Mononuclear cell (primary cell): Measurements from ENCODE around the gene TAF1C. TPM values are rescaled to one million over a fixed set of nuclear protein-coding genes. Genes with fewer than 3 reads are reported as not detected.
"Not testable (repeated sequence)": the region's sequence is repeated elsewhere in the genome, so short reads cannot be mapped to it uniquely, and the experiment has no call there.

Experiments used
- H3K27me3 ChIP-seq: 2 replicates; pipeline ENCODE4 v1.6.0; 2011; ENCODE audit warnings: low read length, control low read depth; ENCODE audit not compliant: insufficient read depth
- H3K4me1 ChIP-seq: 2 replicates; pipeline ENCODE4 v1.5.1; 2011; ENCODE audit warnings: mild to moderate bottlenecking, low read length, control low read depth; ENCODE audit not compliant: insufficient read depth
- H3K4me3 ChIP-seq: 2 replicates; pipeline ENCODE4 v1.5.1; 2011; ENCODE audit warnings: mild to moderate bottlenecking, low read length, moderate library complexity
- H3K9me3 ChIP-seq: 2 replicates; pipeline ENCODE4 v1.5.1; 2011; ENCODE audit warnings: low read depth, mild to moderate bottlenecking, control low read depth, low read length
- total RNA-seq: library from RNA; depleted of rRNA; stranded (reverse); fragments of >200 nt; gene quantifications from one replicate; pipeline ENCODE4 v1.2.3, GENCODE V29; 2012

TAF1C gene
- total RNA-seq, 1 donor, result 21.3 TPM

DNA sequence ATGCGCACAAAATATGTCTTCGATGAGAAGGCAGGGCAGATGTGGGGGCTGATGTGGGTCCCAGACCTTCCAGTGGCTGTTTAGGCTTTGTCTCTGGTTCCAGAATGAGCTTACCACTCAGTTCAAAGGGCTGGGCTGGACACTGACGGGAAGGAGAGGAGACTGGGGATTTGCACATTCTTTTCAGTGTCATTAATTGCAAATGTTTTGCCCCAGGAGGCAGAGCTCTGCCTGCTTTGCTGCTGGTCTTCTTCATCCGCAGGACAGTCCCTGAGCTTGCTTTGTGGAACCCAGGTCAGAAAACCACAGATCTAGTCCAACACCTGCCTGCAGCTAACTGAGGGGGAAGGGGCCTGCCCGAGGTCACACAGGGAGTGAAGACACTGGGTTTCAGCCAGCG lies 32.1 kb upstream of the TAF1C start:
- no peak overlapping the region for H3K4me3 ChIP-seq
- no peaks in the 10 kb centered on the region for H3K27me3 ChIP-seq
- no peaks in the 10 kb centered on the region for H3K4me1 ChIP-seq
- H3K9me3 ChIP-seq, result no peaks in the 10 kb centered on the region

DNA sequence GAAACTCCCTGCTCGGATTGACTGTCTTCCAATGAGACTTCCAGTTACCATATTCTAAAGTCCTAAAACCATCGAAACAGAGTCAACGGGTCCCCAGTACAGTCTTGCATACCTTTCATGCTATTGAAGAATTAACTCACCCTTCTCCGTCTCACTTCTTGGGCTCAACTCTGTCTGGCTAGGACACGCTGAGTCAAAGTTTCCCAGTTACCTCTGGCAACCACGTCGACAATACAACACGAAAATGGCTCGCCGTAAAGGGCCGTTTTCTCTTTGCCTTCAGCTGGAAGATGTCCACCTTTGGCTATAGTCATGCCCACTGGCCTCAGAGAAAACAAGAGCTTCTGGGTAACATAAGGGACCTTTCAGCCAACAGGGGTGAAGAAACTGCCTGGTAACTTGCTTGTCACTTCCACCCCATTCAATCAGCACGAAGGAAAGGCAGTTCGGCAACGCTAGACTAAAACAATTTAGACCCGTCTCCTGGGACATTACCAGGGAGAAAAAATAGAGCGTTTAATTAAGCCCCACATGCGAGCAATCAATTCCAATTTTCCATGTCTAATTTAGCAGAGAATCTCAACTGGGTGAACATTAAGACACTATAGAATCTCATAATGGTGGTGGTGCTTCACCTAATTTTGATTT lies 31.4 kb upstream of the TAF1C start:
- Histone ChIP-seq H3K4me3 (no peak overlapping the region), H3K4me1 (no peaks in the 10 kb centered on the region), H3K9me3 (no peaks in the 10 kb centered on the region), H3K27me3 (no peaks in the 10 kb centered on the region)

GRCh38 chr16:84216144-84216543 lies 29.3 kb upstream of the TAF1C start:
- H3K27me3 ChIP-seq, H3K4me3 ChIP-seq, H3K9me3 ChIP-seq, H3K4me1 ChIP-seq: not testable (repeated sequence)

- H3K9me3 ChIP-seq, result no peaks in the 10 kb centered on the region
- no peaks in the 10 kb centered on the region for H3K4me1 ChIP-seq
- no peaks in the 10 kb centered on the region for H3K27me3 ChIP-seq
- no peak overlapping the region for H3K4me3 ChIP-seq
Observed at GRCh38 chr16:84215531-84215930, 28.7 kb upstream of the TAF1C start.

DNA sequence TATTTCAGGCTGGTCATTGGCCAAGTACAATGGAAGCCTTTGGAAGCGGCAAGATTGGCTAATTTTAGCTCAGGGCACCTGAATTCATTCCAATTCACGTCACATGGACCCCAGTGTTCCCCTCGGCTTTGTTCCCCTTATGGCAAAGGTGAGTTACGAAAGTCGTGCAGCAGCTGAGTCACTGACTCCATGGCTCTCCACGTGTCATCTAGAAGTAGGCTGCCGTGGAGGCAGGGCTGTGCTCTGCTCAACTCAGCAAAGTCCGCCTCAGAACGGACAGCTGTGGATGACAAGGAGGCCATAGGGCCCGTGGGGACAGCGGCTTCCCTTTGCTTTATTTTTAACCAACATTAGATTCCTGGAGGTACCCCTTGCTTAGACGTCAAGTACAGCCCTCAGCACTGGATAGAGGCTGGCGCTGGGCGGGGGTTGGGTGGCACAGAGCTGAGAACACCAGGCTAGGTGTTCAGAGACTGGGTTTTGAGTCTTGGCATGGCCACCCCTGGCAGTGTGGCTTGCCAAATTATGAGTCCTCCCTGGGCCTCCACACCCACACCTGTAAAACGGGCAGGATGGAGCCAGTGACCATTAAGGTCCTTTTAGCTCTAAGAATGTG lies 27.7 kb upstream of the TAF1C start:
- no peak overlapping the region for H3K4me3 ChIP-seq
- no peaks in the 10 kb centered on the region for H3K9me3 ChIP-seq
- H3K4me1 ChIP-seq, result no peaks in the 10 kb centered on the region
- H3K27me3 ChIP-seq, result no peaks in the 10 kb centered on the region

DNA sequence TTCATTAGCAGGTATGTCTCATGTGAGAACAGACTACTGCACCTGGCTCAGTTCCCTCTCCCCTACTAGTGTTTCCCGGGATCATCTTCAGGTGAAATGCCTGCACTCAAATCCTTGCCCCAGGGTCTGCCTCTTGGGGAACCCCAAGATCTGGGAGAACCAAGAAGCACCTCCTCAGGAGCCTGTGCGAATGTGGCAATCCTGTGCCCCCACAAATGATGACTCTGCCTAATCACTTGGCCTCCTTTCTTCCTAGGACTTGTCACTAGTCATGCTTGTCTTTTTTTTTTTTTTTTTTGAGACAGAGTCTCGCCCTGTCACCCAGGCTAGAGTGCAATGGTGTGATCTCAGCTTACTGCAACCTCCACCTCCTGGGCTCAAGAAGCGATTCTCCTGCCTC lies 25.8 kb upstream of the TAF1C start:
- no peaks in the 10 kb centered on the region for H3K27me3 ChIP-seq

GRCh38 chr16:84212154-84212553 lies 25.3 kb upstream of the TAF1C start:
- H3K4me1 ChIP-seq, result no peaks in the 10 kb centered on the region

More for the DNA sequence above, 25.8 kb upstream of the TAF1C start:
- H3K4me3 ChIP-seq, result no peak overlapping the region
- no peaks in the 10 kb centered on the region for H3K9me3 ChIP-seq
- H3K4me1 ChIP-seq, result no peaks in the 10 kb centered on the region

DNA sequence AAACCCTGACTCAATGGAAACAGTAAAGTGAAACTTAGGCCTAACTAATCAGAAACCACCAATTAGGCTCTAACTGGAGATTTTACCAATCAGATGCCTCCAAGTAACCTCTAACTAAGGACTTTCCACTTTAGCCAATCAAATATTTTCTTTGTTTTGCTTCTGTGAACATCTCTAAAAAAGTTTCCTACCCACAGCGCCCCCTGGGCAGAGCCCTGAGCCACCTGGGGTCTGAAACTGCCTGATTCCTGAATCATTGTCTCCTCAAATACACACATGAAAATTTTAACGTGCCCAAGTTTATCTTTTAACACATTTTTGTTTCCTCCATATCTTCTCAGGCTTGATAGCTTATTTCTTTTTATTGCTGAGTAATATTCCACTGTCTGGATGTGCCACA lies 23.1 kb upstream of the TAF1C start:
- Histone ChIP-seq H3K9me3 (no peaks in the 10 kb centered on the region), H3K27me3 (no peaks in the 10 kb centered on the region), H3K4me3 (no peak overlapping the region), H3K4me1 (no peaks in the 10 kb centered on the region)

More at GRCh38 chr16:84212154-84212553, 25.3 kb upstream of the TAF1C start:
- Histone ChIP-seq H3K9me3 (no peaks in the 10 kb centered on the region), H3K4me3 (no peak overlapping the region), H3K27me3 (no peaks in the 10 kb centered on the region)

DNA sequence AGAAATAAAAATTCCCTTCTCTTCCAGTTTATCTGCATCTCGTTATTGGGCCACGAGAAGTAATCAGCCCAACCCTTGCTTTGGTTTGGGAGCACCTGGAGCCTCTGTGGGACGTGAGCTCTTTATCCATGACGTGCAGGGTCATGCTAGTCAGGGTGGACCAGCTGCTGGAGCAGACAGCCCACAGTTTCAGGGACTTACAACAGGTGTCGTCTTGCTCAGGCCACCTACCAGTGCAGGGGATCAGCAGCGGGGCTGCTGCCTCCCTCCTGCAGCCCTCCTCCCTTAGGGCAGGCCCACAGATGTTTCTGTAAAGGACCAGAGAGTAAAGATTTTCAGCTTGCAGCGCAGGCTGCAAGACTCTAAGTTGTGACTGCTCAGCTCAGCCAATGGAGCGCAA lies 21.0 kb upstream of the TAF1C start:
- Histone ChIP-seq H3K4me1 (no peaks in the 10 kb centered on the region), H3K4me3 (no peak overlapping the region), H3K27me3 (no peaks in the 10 kb centered on the region), H3K9me3 (no peaks in the 10 kb centered on the region)

- H3K4me1 ChIP-seq, result no peaks in the 10 kb centered on the region
Observed at GRCh38 chr16:84207251-84207650, 20.4 kb upstream of the TAF1C start.

DNA sequence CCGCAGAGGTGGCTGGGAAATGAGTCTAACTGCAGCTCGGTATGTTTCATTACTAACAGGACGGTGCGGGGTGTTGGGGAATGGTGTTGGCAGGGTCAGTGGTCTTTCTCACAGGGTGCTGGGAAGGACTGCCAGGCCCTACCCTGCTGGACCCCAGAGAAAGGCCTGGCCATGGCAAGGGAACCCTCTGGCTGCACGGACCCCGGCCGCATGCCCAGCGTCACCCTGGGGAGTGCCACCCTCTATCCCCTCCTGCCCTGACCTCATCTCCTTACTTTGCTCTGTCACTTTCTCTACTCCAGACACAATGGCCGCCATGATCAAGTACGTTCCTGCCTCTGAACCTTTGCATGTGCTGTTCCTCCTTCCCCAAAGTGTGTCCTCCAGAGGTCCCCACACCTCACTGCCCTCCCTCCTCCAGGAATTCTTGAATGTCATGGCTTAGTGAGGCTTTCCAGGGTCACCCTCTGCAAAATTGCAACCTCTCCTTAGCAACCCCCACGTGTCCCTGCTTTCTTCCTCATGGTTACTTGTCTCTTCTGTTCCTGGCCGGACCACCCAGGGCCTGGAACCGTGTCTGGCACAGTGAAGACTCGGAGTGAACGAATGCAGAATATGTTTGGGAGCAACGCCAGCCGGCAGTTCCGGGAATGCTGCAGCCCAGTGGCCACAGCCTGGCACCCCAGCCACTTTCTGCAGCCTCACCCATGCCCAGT lies 19.3 kb upstream of the TAF1C start:
- Histone ChIP-seq H3K4me1 (no peaks in the 10 kb centered on the region), H3K9me3 (no peaks in the 10 kb centered on the region), H3K4me3 (no peak overlapping the region), H3K27me3 (no peaks in the 10 kb centered on the region)

More at GRCh38 chr16:84207251-84207650, 20.4 kb upstream of the TAF1C start:
- Histone ChIP-seq H3K9me3 (no peaks in the 10 kb centered on the region), H3K4me3 (no peak overlapping the region), H3K27me3 (no peaks in the 10 kb centered on the region)

DNA sequence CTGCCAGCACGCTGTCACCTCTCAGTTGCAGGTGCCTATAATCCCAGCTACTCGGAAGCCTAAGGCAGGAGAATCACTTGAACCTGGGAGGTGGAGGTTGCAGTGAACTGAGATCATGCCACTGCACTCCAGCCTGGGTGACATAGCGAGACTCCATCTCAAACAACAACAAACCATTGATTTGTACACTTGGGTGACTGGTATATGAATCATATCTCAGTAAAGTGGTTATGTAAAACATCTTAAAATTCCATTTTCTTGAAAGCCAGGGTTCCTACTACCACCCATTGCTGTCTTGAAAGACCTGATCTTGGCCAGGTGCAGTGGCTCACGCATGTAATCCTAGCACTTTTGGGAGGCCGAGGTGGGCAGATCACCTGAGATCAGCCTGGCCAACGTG lies 18.3 kb upstream of the TAF1C start:
- H3K27me3 ChIP-seq, H3K9me3 ChIP-seq, H3K4me1 ChIP-seq, H3K4me3 ChIP-seq: not testable (repeated sequence)

DNA sequence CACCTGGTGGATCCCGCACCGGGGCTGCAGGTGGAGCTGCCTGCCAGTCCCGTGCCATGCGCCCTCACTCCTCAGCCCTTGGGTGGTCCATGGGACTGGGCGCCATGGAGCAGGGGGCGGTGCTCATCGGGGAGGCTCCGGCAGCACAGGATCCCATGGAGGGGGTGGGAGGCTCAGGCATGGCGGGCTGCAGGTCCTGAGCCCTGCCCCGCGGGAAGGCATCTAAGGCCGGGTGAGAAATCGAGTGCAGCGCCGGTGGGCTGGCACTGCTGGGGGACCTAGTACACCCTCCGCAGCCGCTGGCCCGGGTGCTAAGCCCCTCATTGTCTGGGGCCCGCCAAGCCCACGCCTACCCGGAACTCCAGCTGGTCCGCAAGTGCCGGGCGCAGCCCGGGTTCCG lies 17.7 kb upstream of the TAF1C start:
- not testable (repeated sequence) for H3K9me3 ChIP-seq, H3K27me3 ChIP-seq, H3K4me1 ChIP-seq, H3K4me3 ChIP-seq

DNA sequence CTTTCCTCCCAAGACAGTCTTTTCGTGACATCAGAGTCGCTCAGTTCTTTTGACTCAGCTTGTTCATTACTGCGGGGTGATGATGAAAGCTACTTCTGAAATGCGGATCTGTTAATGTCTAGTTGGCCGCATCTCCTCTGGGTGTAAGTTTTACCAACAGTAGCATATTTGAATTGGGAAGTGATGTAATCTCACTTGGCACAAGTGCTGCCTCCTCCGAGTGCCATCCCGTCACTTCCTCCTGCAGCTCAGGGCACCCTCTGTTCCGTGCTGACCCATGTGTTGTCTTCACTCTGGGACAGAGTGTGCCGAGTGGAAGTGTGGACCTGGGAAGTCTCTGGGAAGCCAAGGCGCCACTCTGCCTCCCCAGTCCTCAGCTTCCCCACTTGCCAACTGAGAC lies 13.0 kb upstream of the TAF1C start:
- no peak overlapping the region for H3K4me3 ChIP-seq
- peaks cover 8% of the 10 kb centered on the region for H3K4me1 ChIP-seq
- H3K27me3 ChIP-seq, result no peaks in the 10 kb centered on the region
- no peaks in the 10 kb centered on the region for H3K9me3 ChIP-seq

DNA sequence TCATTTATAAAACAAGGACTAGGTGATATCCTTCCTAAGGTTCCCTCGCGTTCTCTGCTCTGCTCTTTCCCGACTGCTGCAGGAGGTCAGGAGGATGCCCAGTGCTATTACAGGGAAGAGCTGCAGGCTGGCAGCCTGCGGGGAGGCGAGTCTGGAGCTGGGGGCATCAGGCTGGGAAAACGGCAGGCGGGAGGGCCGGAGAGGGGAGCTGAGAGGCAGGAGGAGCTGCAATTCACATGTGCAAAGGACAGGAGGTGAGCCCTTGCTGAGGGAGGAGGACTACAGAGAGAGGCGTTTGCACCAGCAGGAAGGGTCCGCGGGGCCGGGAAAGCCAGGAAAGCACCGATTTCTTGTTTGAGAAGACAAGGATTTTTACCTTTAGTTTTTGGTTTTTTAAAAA lies 12.2 kb upstream of the TAF1C start:
- no peak overlapping the region for H3K4me3 ChIP-seq
- H3K9me3 ChIP-seq, result no peaks in the 10 kb centered on the region
- H3K27me3 ChIP-seq, result no peaks in the 10 kb centered on the region
- H3K4me1 ChIP-seq, result peaks cover 14% of the 10 kb centered on the region

DNA sequence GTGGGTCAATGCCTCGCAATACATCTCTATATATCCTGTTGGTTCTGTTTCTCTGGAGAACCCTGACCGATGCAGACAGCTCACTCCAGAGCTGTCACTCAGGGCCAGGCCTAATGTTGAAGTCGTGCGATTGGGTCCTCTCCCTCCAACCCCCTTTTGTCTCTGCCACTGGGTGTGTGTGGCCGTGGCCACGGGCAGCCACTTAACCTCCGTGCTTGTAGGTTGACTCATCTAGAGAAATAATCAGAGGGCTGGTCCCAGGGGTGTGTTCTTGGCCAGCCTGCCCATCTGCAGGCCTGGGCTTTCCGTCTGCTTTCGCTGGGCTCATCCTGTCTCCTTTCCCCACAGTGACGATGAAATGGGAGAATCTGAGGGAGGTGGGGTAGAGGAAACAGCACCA lies 11.5 kb upstream of the TAF1C start:
- Histone ChIP-seq H3K9me3 (no peaks in the 10 kb centered on the region), H3K4me1 (peaks cover 16% of the 10 kb centered on the region), H3K27me3 (no peaks in the 10 kb centered on the region), H3K4me3 (no peak overlapping the region)
